ENCODE results near the gene PSEN1. TPM values are rescaled to one million over a fixed set of nuclear protein-coding genes. Genes with fewer than 3 reads are reported as not detected.
"Not testable (repeated sequence)": the region's sequence is repeated elsewhere in the genome, so short reads cannot be mapped to it uniquely, and the experiment has no call there.

Gene PSEN1
- total and polyA plus RNA-seq, 2 of the 8 experiments (the other 6 are each of a cell fraction or from before 2014, with no cell fraction given), result 10.1 to 38.7 TPM

DNA sequence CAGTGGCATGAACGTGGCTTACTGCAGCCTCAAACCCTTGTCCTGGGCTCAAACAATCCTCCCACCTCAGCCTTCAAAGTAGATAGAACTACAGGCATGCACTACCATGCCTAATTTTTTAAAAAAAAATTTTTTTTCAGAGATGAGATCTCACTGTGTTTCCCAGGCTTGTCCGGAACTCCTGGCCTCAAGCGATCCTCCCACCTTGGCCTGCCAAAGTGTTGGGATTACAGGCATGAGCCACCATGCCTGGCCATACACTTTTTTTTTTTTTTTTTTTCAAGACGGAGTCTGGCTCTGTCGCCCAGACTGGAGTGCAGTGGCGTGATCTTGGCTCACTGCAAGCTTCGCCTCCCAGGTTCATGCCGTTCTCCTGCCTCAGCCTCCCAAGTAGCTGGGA, 58.0 kb downstream of the PSEN1 start:
- not testable (repeated sequence) for H3K9ac ChIP-seq (replicated peaks in 1 of 4; ENCODE audit: extremely low read depth in 1 of 4, low read depth in 3 of 4, low read length in 3 of 4); H2BK12ac ChIP-seq (ENCODE audit: low read depth, low read length); H3K27me3 ChIP-seq (replicated peaks in 1 of 4; ENCODE audit: control insufficient read depth in 3 of 4, extremely low read depth in 1 of 4, insufficient read depth in 3 of 4, low read length in 3 of 4); H4K20me1 ChIP-seq (replicated peaks in 1 of 2; ENCODE audit: control insufficient read depth in 1 of 2, insufficient read depth in 2 of 2, low read length in 2 of 2); H3K79me2 ChIP-seq (ENCODE audit: control insufficient read depth in 1 of 2, insufficient read depth in 2 of 2, low read length in 2 of 2); DNase-seq (ENCODE audit: low read depth in 1 of 2, low spot score in 2 of 2); H2BK5ac ChIP-seq (ENCODE audit: low read depth, low read length); H3K18ac ChIP-seq (ENCODE audit: extremely low read depth, low read length); H3K23ac ChIP-seq (ENCODE audit: insufficient read length); H3K23me2 ChIP-seq (ENCODE audit: low read depth, low read length); H3K9me3 ChIP-seq (ENCODE audit: insufficient read depth in 2 of 2, low read depth in 1 of 2, low read length in 1 of 2); H3K4me2 ChIP-seq (ENCODE audit: insufficient read depth in 1 of 2, low read depth in 2 of 2, low read length in 2 of 2); H3K79me1 ChIP-seq (ENCODE audit: low read depth, low read length); FAIRE-seq; H3K4ac ChIP-seq (replicated peaks; ENCODE audit: insufficient read length, low read depth, low read length); H3K14ac ChIP-seq (ENCODE audit: insufficient read length); H4K91ac ChIP-seq (replicated peaks; ENCODE audit: insufficient read length, low read length); H2AK5ac ChIP-seq (ENCODE audit: low read depth, low read length); H2BK120ac ChIP-seq (replicated peaks; ENCODE audit: low read depth, low read length); H3K27ac ChIP-seq (ENCODE audit: low read depth, low read length); H3K4me1 ChIP-seq (replicated peaks in 1 of 4; ENCODE audit: control insufficient read depth in 3 of 4, insufficient read depth in 4 of 4, low read length in 3 of 4); H3K56ac ChIP-seq (replicated peaks; ENCODE audit: insufficient read length, low read depth, low read length); H4K5ac ChIP-seq (ENCODE audit: insufficient read length, low read depth, low read length); H2AFZ ChIP-seq (ENCODE audit: low read length); H3K4me3 ChIP-seq (ENCODE audit: extremely low read depth in 1 of 4, insufficient read depth in 2 of 4, low read depth in 3 of 4, low read length in 4 of 4); H4K8ac ChIP-seq (ENCODE audit: extremely low read depth, insufficient read depth, low read length); H2BK15ac ChIP-seq (ENCODE audit: low read length); H2BK20ac ChIP-seq (ENCODE audit: low read length)
- H3K36me3 ChIP-seq (ENCODE audit: control insufficient read depth in 2 of 4, insufficient read depth in 4 of 4, low read length in 3 of 4), result peaks cover 0 to 15% (median 3%) of the 10 kb centered on the region in 4 experiments; a peak in 5 of 8 replicates
- ChIA-PET CTCF (ENCODE audit: partially characterized antibody) (interaction anchor here (1.2 to 2.1 kb wide), 3 partner anchors 14 to 94 kb away, joined by 3 to 4 read pairs (median 3); no protein-coding TSS in a partner anchor), POLR2A (ENCODE audit: partially characterized antibody) (interaction anchor here (0.7 kb wide), 1 partner anchor 105 kb away, joined by 4 read pairs; no protein-coding TSS in a partner anchor)
- whole genome bisulfite sequencing, 2 experiments (ENCODE audit: extremely low coverage in 1 of 2, insufficient coverage in 1 of 2, insufficient read length in 1 of 2, insufficient replicate concordance in 2 of 2, low coverage in 1 of 2, low lambda C conversion rate in 2 of 2, missing lambda C conversion rate in 1 of 2), result 90% methylated on average over 5 of the region's 8 CpGs; no CpG with 5 or more reads in 1 of the 2 experiments

Measured in H1 (cell line).